Activated CD8-positive, alpha-beta memory T cell treated with anti-CD3 and anti-CD28 coated beads, Interleukin-2, amount 10 ng/mL, durations not matched to agents 7 days and 5 days (primary cell): ENCODE data around the gene TMEM187. TPM values are rescaled to one million over a fixed set of nuclear protein-coding genes. Genes with fewer than 3 reads are reported as not detected.

Experiments used
- ATAC-seq: fragments of 150-1000 bp; cut with Tn5 transposase; one replicate; pipeline ENCODE4 v1.10.0; 2021; ENCODE audit warnings: moderate library complexity
- CTCF ChIA-PET: fragments of 350-600 bp; sonication (Branson Sonifier 250); formaldehyde crosslinking; loops from one replicate; lab custom pipeline; 2021; ENCODE audit warnings: antibody characterized with exemption; lab: Charles Lee
- DNase-seq: peaks from one replicate; pipeline ENCODE4 v3.0.0-alpha.2; 2020
- H3K27ac Mint-ChIP-seq: one replicate; pipeline ENCODE4 v1.8.0; 2021; ENCODE audit warnings: mild to moderate bottlenecking, mixed read lengths
- H3K27me3 Mint-ChIP-seq: one replicate; pipeline ENCODE4 v1.8.0; 2021; ENCODE audit warnings: mixed read lengths
- H3K36me3 Mint-ChIP-seq: one replicate; pipeline ENCODE4 v1.8.0; 2021; ENCODE audit warnings: mild to moderate bottlenecking, mixed read lengths
- H3K4me1 Mint-ChIP-seq: one replicate; pipeline ENCODE4 v1.8.0; 2021; ENCODE audit warnings: mixed read lengths
- H3K4me3 Mint-ChIP-seq: one replicate; pipeline ENCODE4 v1.8.0; 2021; ENCODE audit warnings: mild to moderate bottlenecking, moderate library complexity, mixed read lengths
- H3K9me3 Mint-ChIP-seq: one replicate; pipeline ENCODE4 v1.8.0; 2022; ENCODE audit warnings: low read depth, mixed read lengths
- total RNA-seq, 2 experiments: library from RNA; stranded (reverse); gene quantifications; one replicate each; pipeline ENCODE4 v1.2.3, GENCODE V29; 2021

The TMEM187 gene
- total RNA-seq, 2 experiments from 2014 or later: 8.6 to 10.7 TPM

DNA sequence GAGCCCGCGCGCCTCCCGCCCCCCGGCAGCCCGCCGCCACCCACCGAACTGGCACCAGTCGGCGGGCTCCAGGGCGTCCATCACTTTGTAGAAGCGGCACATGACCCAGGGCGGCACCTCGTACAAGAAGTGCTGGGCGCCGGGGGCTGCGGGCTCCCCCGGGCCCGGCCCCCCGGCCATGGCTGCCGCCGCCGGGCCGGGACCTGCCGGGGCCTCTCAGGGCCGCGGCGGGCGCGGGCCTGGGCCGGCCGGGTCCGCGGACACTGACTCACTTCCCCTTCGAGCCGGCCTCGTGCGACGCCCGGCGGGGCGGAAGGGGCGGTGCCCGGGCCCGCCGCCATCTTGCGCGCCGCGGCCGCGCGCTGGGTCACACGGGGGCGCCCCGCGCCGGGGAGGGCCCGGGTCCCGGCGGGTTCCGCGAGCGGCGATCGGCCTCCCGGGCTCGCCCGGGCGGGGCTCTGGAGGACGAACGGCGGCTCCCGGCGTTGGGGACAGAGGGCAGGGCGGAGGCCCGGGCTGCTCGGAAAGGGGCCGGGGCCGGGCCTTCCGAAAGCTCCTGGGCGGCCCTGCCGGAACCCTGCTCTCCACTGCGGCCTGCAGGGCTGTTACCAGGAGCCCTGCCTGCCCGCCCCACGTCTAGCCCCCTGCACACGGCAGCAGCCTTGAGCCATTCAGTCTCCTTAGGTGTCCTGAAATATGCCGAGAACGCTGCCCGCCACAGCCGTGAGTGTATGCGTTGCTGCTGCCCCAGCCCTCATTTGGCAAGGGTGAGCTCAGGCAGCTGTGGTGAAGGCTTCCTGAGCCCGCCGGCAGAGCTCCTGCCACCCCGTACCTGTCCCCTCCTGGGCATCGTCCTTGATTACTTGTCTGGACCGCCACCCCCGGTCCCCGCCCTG is 47.3 kb downstream of the TMEM187 start, which contains the start of gene IRAK1:
IRAK1 (minus strand) TSS at position 270 of the 896 bp plus-strand sequence; CDS start at position 180, 90 bp downstream.
- peak; percentile 57 for DNase-seq

DNA sequence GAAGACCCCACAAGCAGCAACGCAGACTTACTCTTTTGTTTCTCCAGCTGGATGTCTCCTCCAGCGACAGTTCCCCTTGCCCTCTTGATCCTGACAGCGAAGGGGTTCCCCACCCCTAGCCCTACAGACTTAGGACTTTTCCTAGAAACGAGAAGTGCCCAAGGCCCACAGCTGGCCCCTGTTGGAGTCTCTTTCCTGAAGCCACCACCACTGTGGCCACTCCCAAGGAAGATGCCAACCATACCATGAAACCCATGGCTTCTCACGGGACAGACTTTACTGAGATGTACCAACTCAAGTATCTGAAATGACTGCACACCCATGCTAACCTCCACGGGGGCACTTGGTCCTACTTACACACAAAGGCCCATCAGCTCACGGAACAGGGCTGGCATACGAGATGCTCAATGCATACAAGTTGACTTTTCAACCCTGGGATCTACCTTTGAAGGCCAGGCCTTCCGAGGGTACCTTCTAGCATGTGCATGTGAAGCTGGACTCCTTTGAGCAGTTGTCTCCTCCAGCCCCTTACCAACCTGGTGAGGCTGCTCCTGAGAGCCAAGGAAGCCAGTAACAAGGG is 48.1 kb downstream of the TMEM187 start:
- Mint-ChIP-seq H3K9me3 (no peaks in the 10 kb centered on the region), H3K4me1 (peaks cover 24% of the 10 kb centered on the region), H3K27me3 (no peaks in the 10 kb centered on the region), H3K36me3 (peaks cover 11% of the 10 kb centered on the region), H3K27ac (peak overlapping the region; percentile 93), H3K4me3 (peak overlapping the region; percentile 89)
- DNase-seq: no peak
- no peak for ATAC-seq
- CTCF ChIA-PET: interaction anchor here (0.9 to 2.2 kb wide), 3 partner anchors 7 to 122 kb away, joined by 3 to 10 read pairs (median 4); no protein-coding TSS in a partner anchor

More for the DNA sequence above, 47.3 kb downstream of the TMEM187 start, which contains the start of gene IRAK1:
- Mint-ChIP-seq H3K9me3 (no peaks in the 10 kb centered on the region), H3K4me1 (peaks cover 28% of the 10 kb centered on the region), H3K27ac (peak within 1 kb of the TSS; percentile 93), H3K4me3 (peak within 1 kb of the TSS; percentile 89), H3K36me3 (peaks cover 11% of the 10 kb centered on the region), H3K27me3 (no peaks in the 10 kb centered on the region)
- CTCF ChIA-PET: interaction anchor here (0.9 to 1.0 kb wide), 2 partner anchors 38 to 122 kb away, joined by 3 to 4 read pairs; no protein-coding TSS in a partner anchor
- peak; percentile 87 for ATAC-seq

DNA sequence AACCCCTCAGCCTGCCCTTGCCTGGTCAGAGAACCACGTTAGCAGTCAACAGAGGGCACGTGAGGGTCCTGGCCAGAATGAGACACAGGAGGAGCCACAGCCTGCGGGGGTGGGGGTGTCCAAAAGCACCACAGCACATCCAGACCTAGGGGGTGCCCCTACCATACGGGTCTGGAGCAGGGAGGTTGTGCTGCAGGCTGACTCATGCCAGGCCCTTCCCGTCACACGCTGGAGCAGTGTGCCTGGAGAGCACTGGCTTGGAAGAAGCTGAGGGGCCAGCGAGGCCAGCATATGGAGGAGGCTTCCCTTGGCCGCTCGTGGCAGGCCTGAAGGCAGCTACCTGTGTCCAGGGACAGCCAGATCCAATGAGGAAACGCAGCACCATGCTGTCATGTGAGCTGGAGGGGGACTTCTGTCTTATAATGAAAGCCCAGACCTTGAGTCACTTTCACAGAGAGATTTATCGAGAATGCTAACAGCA is 48.6 kb downstream of the TMEM187 start:
- H3K36me3 Mint-ChIP-seq: peaks cover 8% of the 10 kb centered on the region
- no peaks in the 10 kb centered on the region for H3K9me3 Mint-ChIP-seq
- ATAC-seq: no peak
- no peak overlapping the region for H3K4me3 Mint-ChIP-seq
- no peaks in the 10 kb centered on the region for H3K27me3 Mint-ChIP-seq
- no peak for DNase-seq
- peaks cover 19% of the 10 kb centered on the region for H3K4me1 Mint-ChIP-seq
- peak overlapping the region; percentile 93 for H3K27ac Mint-ChIP-seq
- CTCF ChIA-PET: interaction anchor here (2.2 kb wide), 1 partner anchor 8 kb away, joined by 10 read pairs; no protein-coding TSS in a partner anchor

DNA sequence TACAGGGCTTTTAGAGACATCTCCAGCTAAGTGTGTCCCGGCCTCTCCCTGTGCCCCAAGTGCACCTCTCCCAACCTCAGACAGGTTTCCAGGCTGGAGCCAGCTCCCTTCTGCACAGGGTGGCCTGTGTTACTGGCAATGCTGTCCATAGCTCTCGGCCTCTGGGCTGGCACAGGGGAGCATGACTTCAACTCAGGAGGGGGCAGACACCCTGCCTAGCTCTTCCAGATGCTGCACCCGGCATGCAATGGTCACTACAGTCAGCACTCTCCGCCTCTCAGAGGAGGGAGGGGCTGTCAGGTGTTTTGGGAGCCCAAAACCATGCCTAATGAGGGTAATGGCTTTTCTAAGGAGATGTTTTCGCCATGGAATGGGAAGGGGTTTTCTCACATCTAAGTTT is 49.6 kb downstream of the TMEM187 start:
- no peaks in the 10 kb centered on the region for H3K9me3 Mint-ChIP-seq
- ATAC-seq: no peak
- H3K36me3 Mint-ChIP-seq: peaks cover 8% of the 10 kb centered on the region
- H3K27ac Mint-ChIP-seq: no peak overlapping the region
- H3K4me1 Mint-ChIP-seq: peaks cover 16% of the 10 kb centered on the region
- no peak for DNase-seq
- no peaks in the 10 kb centered on the region for H3K27me3 Mint-ChIP-seq
- no peak overlapping the region for H3K4me3 Mint-ChIP-seq
- CTCF ChIA-PET: interaction anchor here (2.2 kb wide), 1 partner anchor 9 kb away, joined by 10 read pairs; no protein-coding TSS in a partner anchor

DNA sequence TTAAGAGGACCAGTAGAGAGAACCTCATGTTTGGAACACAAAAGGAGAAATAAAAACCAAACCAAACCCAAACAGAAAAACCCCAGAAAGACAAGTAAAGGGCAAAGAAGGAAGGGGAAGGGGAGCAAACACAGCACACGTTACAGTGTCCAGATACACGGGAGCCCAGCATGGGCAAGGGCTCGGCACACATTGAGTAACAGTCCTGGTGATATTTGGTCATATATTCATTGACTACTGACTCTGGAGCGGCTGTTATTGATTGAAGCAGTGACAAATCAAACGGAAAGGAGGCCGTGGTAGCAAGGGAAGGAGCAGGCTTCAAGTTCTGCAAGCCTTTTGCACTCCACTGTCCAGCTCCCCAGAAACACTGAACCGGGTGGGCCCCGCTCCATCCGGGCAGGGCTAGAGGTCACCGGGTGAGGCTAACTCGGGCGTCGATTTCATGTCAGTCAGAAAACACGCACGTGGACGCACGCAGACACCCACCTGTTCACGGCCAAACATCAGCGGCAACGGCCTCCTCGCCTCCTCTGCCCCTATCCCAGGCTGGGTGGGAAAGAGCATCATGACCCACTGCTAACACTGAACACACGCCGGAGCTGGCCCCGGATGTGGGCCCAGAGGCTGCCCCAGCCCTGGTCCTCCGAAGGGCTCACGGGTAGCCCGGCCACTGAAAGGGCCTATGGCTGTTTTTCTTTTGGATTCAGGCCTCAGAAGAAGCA is 50.9 kb downstream of the TMEM187 start:
- Mint-ChIP-seq H3K27me3 (no peaks in the 10 kb centered on the region), H3K27ac (peak overlapping the region; percentile 58), H3K36me3 (peaks cover 7% of the 10 kb centered on the region), H3K4me1 (peaks cover 13% of the 10 kb centered on the region), H3K9me3 (no peaks in the 10 kb centered on the region), H3K4me3 (no peak overlapping the region)
- DNase-seq: no peak
- ATAC-seq: no peak
- CTCF ChIA-PET: no interaction called here

DNA sequence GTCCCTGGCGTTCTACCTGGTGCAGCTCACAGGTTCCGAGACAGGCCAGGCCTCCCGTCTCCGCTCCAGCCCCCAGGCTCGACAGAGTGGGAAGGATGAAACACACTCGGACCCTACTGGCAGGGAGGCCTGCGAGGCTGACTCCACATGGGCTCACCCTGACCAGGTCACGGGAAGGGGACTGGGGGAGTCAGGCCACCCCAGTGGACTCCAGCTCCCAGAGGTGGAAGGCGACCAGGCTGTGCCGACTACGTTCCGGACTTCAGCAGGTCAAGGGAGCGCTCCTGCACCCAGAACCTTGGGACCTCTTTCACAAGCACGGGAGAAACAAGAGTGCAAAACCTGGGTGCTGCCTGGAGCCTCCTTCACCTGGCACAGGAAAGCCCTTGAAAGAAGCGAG is 51.7 kb downstream of the TMEM187 start:
- Mint-ChIP-seq H3K27me3 (no peaks in the 10 kb centered on the region), H3K27ac (no peak overlapping the region), H3K4me1 (peaks cover 12% of the 10 kb centered on the region), H3K9me3 (no peaks in the 10 kb centered on the region), H3K4me3 (no peak overlapping the region), H3K36me3 (peaks cover 5% of the 10 kb centered on the region)
- ATAC-seq (no peak), DNase-seq (no peak)
- CTCF ChIA-PET: no interaction called here

DNA sequence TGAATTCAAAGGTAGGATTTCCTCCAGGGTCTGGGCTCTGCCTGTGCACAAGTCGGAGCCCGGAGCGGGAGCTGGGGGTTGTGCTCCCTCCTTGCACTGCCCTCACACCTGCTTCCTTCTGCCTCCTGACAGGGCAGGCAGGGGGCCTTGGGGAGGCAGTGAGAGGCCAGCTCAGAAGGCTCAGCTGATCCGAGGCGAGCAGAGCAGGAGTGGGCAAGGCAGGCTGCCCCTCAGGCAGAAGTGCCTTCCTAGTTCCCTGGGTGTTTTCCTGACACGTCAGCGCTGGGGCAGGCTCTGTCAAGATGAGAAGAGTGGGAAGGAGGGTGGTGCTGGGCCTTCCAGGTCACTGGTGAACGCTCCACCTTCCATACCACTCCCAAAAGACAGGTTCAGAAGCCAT is 52.7 kb downstream of the TMEM187 start:
- Mint-ChIP-seq H3K4me1 (peaks cover 15% of the 10 kb centered on the region), H3K36me3 (peaks cover 5% of the 10 kb centered on the region), H3K27me3 (no peaks in the 10 kb centered on the region), H3K9me3 (no peaks in the 10 kb centered on the region), H3K27ac (no peak overlapping the region), H3K4me3 (no peak overlapping the region)
- DNase-seq (no peak), ATAC-seq (no peak)
- CTCF ChIA-PET: no interaction called here

DNA sequence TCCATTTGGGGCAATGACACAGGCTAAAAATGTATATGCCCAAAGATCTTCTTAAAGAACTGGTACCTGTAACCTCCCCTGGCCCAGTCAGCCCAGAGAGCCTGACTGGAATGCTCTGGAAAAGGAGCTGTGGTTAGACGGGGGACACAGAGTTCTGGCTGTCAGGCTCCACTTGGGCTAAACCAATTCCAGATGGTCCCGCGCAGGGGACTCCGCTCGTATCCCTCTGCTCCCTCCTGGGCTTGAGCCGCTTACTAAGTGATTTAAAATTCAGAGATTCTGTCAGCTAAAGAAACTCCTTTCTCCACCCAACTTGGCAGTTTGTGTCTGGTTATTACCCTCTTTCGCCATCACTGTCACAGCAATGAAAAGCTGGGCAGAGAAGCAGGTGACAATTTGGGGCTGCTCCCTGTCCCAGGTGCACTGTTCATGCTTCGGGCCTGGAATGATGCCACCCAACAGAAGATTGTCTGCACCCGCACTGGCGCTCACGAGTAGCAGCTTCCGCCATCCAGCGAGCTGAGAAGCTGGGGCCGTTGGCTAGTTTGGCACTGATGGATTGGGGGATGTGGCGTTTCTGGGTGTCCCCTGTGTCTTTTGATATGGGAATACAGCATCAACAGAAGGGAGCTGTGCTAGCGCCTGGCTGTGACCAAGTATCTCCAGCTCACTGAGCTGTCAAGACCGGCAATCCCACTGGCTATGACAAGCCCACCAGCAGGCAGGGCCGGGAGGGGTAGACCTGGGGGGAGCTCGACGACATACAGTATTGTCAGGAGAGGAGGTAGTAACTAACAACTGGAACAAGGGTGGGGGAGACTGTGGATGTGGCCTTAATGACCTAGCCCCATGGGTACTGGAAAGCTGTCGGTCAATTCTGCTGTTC is 53.8 kb downstream of the TMEM187 start:
- ATAC-seq: no peak
- no peaks in the 10 kb centered on the region for H3K9me3 Mint-ChIP-seq
- H3K4me1 Mint-ChIP-seq: peaks cover 5% of the 10 kb centered on the region
- no peak for DNase-seq
- H3K27ac Mint-ChIP-seq: no peak overlapping the region
- H3K27me3 Mint-ChIP-seq: no peaks in the 10 kb centered on the region
- H3K4me3 Mint-ChIP-seq: no peak overlapping the region
- CTCF ChIA-PET: no interaction called here
- peaks cover 7% of the 10 kb centered on the region for H3K36me3 Mint-ChIP-seq

DNA sequence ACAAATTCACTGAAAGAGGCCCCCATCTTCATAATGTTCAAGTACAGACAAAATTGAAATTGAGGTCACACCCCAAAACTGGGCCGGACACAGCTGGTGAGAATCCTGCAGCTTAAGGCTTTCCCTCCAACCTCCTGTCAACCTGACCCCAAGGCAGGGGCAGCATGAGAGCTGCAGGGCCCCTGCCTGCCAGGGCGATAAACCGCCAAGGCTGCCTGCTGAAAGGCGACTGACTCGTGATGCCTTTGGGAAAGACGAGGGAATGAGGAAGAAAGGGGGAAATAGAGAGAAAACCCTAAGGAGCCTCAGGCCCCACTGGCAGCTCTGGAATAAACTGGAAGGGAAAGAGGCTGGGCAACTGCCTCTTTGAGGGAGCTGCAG is 54.5 kb downstream of the TMEM187 start:
- ATAC-seq (no peak), DNase-seq (no peak)
- Mint-ChIP-seq H3K9me3 (no peaks in the 10 kb centered on the region), H3K27me3 (no peaks in the 10 kb centered on the region), H3K4me3 (no peak overlapping the region), H3K27ac (no peak overlapping the region), H3K4me1 (peaks cover 4% of the 10 kb centered on the region), H3K36me3 (peaks cover 10% of the 10 kb centered on the region)
- CTCF ChIA-PET: no interaction called here

DNA sequence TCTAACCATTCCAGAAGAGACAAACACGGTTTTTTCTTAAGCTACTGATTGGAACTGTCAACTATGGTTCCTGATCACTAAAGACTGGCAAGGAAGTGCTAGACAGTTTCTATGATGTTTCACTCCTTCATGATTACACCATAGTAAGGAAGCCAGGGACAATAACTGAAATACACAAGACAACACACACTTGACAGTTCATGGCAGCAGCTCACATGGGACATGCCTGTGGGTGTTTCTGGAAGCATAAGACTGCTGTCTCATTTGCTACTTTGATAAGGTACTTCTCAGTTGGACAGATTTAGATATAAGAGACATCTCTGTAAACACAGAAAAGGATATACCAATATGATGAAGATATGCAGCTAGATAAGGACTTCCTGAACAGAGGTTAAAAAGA is 55.4 kb downstream of the TMEM187 start:
- CTCF ChIA-PET: no interaction called here
- H3K27ac Mint-ChIP-seq: no peak overlapping the region
- H3K4me1 Mint-ChIP-seq: peaks cover 4% of the 10 kb centered on the region
- ATAC-seq (no peak), DNase-seq (no peak)
- H3K36me3 Mint-ChIP-seq: peaks cover 13% of the 10 kb centered on the region
- H3K27me3 Mint-ChIP-seq: no peaks in the 10 kb centered on the region
- no peaks in the 10 kb centered on the region for H3K9me3 Mint-ChIP-seq
- H3K4me3 Mint-ChIP-seq: no peak overlapping the region

DNA sequence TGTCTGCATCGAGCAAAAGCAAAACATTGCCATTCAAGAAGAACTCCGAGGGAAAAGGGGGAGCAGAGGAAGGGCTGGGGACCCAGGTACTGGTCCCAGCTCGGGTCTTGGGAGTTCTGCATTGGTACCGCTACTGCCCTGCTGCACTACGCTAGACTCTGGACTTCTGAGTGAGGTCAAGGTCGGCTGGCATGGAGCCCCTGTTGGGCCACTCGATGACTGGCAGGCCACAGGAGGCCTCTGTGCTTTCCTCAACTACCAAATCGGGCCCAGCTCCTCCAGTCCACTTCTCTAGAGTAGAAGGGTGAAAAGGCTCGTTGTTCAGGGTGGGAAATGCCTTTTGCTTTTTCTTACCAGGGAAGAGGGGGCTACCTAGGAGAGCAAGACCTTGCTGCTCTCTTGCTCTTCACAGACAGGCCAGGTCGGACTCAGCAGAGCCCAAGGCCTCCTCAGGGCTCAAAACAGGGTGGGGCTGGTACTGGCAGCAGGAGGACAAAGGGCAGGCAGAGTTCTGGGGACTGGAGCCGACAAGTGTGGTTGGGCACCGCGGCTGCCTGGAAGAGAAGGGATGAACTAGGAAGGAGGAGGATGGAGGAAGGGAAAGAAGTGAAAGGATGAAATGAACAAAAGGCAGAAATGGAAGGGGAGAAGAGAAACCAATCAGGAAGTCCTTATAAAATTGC is 56.1 kb downstream of the TMEM187 start:
- ATAC-seq (no peak), DNase-seq (no peak)
- Mint-ChIP-seq H3K9me3 (no peaks in the 10 kb centered on the region), H3K4me3 (no peak overlapping the region), H3K4me1 (peaks cover 4% of the 10 kb centered on the region), H3K36me3 (peaks cover 14% of the 10 kb centered on the region), H3K27me3 (no peaks in the 10 kb centered on the region), H3K27ac (no peak overlapping the region)
- CTCF ChIA-PET: no interaction called here

DNA sequence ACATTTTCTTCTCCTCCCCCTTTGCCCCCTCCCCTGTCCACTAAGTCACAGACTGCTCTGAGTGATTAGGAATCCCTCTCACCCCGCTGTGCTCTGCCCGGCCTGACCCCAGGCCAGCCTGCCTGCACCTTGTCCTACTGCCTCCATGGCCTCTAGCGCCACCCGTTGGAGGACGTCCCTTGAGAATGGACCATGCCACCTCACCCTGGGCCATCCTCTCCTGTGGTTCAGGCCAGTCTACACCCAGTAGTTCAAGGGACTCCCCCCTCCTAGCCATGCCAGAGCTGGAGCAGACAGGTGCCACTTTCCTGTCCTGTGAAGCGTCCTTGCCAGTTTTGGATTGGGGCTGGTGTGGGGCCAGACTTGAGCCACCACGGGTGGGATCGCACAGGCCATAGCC is 56.9 kb downstream of the TMEM187 start:
- Mint-ChIP-seq H3K4me1 (peaks cover 4% of the 10 kb centered on the region), H3K4me3 (no peak overlapping the region), H3K36me3 (peaks cover 15% of the 10 kb centered on the region), H3K27ac (no peak overlapping the region), H3K9me3 (no peaks in the 10 kb centered on the region), H3K27me3 (no peaks in the 10 kb centered on the region)
- ATAC-seq (no peak), DNase-seq (no peak)
- CTCF ChIA-PET: interaction anchor here (0.8 to 1.6 kb wide), 2 partner anchors 15 to 16 kb away, joined by 3 read pairs; no protein-coding TSS in a partner anchor
